DND-41 (cell line): ENCODE data around the gene PLA2G4B.

ENCODE experiments used
- CTCF ChIP-seq: IDR thresholded peaks from 2 replicates; pipeline ENCODE4 v1.5.1; 2012; ENCODE audit warnings: borderline replicate concordance, low read length, moderate library complexity, mild to moderate bottlenecking; ENCODE audit not compliant: poor library complexity, severe bottlenecking; ENCODE audit errors: extremely low read depth
- EZH2 ChIP-seq: IDR thresholded peaks from 3 replicates; pipeline ENCODE4 v1.6.1; 2012; ENCODE audit warnings: borderline replicate concordance, low read depth, mild to moderate bottlenecking, moderate library complexity, low read length, inconsistent platforms; ENCODE audit not compliant: severe bottlenecking

GRCh38 chr15:41806291-41807181, 32.1 kb upstream of the PLA2G4B start:
- TF ChIP-seq CTCF (peak; percentile 7), EZH2 (no peak)
